A172 (cell line): ENCODE results near the gene SEMA3A. TPM values are rescaled to one million over a fixed set of nuclear protein-coding genes. Genes with fewer than 3 reads are reported as not detected.
A peak's percentile ranks its signal among the peaks of the same experiment; 100 is the strongest.
"Not testable (repeated sequence)": the region's sequence is repeated elsewhere in the genome, so short reads cannot be mapped to it uniquely, and the experiment has no call there.

ENCODE experiments used
- DNase-seq: peaks from one replicate; pipeline ENCODE4 v3.0.0-alpha.2; 2015; ENCODE audit warnings: low spot score
- total RNA-seq: library from RNA; depleted of rRNA; stranded (reverse); fragments of >200 nt; shearing (Covaris generic); gene quantifications from 2 replicates; pipeline ENCODE4 v1.2.3, GENCODE V29; 2014

The SEMA3A gene
- total RNA-seq, 1 experiment from 2014 or later: 16.2 TPM

- DNase-seq: no peak
Observed at GRCh38 chr7:84060000-84060399, 134.6 kb downstream of the SEMA3A start.

DNA sequence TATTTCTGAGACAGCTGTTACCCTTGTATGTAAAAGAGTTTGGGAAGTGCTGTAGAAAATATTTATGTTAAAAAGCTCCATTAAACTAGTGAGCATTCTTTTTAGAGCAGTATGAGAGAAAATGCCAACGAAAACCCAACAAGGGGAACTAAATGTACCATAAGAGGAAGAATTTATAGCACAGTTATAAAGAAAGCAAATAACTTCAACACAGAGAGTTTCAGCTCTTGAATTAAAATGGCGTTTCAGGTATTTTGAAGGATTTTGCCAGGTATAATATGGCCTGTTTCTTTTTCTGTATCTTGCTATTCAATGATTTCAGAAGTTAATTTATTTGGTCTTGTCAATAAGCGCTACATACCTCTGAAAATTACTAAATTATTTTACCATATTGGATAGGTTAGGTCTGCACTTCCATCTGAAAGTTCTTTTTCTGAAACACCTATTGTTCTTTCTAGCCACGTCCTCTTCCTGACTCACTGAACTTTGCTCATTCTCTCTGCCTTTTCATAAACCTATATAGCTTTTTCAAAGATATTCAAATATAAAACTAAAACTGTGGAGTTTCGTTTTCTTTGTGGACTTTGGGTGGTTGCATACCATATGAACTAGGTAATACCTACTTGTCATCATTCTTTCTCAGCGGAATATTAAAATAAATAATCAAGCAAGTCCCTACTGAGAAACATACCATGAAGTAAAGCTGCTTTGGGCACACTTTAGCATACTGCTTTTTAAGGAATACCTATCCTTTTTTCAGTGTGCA is 136.1 kb downstream of the SEMA3A start:
- DNase-seq: peak; percentile 29

- DNase-seq: no peak
Observed at GRCh38 chr7:84057576-84057975, 137.0 kb downstream of the SEMA3A start.

DNA sequence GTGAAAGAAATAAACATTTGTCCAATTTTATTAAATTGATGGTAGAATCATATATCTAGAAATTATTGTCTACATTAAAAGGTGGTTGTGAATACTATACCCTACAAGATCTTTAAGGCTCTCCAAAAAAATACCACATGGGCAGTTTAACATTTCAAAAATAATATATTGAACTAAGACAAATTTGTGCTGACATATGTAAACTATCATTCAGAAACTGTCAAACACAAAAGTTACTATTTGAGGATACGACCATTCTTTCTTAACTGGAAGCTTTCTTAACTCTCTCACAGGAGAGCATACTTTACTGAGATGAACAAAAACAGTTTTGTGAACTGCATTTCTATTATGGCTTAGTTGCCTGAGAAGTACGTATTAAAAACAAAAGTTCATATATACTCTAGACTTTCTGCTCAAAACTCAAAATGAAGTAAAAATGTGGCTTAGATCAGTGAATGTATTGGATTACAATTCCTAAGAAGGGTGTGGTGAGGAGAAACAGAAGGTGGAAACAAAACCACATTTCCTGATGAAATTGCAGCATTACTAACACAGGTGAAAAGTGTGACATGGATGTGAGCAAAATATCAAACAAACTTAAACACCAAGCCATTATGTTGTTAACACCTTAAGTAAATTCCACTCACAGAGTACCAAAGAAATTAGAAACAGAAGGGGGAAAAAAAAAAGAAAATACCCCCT is 138.5 kb downstream of the SEMA3A start:
- peak; percentile 9 for DNase-seq

DNA sequence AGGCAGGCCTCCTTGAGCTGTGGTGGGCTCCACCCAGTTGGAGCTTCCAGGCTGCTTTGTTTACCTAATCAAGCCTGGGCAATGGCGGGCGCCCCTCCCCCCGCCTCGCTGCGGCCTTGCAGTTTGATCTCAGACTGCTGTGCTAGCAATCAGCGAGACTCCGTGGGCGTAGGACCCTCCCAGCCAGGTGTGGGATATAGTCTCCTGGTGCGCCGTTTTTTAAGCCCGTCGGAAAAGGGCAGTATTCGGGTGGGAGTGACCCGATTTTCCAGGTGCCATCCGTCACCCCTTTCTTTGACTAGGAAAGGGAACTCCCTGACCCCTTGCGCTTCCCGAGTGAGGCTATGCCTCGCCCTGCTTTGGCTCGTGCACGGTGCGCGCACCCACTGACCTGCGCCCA is 139.4 kb downstream of the SEMA3A start:
- not testable (repeated sequence) for DNase-seq

GRCh38 chr7:84049071-84049836 is 145.3 kb downstream of the SEMA3A start:
- DNase-seq: no peak

GRCh38 chr7:84047085-84047484 is 147.5 kb downstream of the SEMA3A start:
- no peak for DNase-seq

- DNase-seq: no peak
Observed at GRCh38 chr7:84044834-84045233, 149.8 kb downstream of the SEMA3A start.

DNA sequence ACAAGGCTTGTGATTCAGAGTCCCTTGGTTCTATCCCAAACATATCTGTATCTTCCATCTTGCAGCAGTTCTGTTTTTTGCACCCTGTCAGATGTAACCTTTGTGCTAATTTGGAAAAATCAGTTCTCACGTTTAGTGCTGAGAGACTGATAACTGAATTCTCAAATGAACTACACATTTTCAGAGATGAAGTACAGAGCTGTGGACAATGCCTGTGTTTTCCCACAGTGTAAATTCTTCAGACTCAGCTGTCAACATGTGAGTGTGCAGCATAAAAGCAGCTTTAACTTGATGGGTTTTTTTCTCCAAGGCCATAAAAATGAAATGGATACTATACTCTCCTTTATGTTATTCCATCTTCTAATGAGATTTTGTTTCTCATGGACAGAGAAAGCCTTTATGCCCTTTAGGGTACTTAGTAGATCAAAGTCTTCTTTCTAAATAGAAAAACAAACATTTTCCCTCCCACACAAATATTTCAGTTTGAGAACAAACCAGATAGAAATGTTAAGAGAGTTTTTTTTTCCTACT is 150.9 kb downstream of the SEMA3A start:
- DNase-seq: no peak

- DNase-seq: peak; percentile 69
Observed at GRCh38 chr7:84042110-84042539, 152.5 kb downstream of the SEMA3A start.

GRCh38 chr7:84041649-84042048 is 152.9 kb downstream of the SEMA3A start:
- DNase-seq: no peak

- no peak for DNase-seq
Observed at GRCh38 chr7:84040355-84040754, 154.2 kb downstream of the SEMA3A start.

GRCh38 chr7:84039432-84039831 is 155.2 kb downstream of the SEMA3A start:
- DNase-seq: no peak

DNA sequence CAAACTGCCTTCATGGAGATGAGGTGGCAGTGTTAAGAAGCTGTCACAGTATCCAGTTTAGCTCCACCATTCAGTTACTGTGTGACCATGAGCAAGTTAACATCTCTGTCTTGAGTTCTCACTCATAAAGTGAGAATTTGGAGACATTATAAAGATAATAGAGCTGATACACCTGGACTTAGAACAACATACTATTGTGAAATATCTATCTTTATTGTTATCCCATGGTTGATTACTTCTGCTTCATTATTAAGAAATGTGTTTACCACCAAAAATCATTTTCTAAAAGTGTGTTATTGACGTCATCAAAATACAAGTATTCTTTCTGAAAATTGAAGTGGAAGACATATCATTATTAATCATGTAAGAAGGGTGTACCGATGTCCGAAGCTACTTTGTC is 166.9 kb downstream of the SEMA3A start:
- DNase-seq: no peak

- peak; percentile 97 for DNase-seq
Observed at GRCh38 chr7:84025332-84025927, 169.2 kb downstream of the SEMA3A start.

DNA sequence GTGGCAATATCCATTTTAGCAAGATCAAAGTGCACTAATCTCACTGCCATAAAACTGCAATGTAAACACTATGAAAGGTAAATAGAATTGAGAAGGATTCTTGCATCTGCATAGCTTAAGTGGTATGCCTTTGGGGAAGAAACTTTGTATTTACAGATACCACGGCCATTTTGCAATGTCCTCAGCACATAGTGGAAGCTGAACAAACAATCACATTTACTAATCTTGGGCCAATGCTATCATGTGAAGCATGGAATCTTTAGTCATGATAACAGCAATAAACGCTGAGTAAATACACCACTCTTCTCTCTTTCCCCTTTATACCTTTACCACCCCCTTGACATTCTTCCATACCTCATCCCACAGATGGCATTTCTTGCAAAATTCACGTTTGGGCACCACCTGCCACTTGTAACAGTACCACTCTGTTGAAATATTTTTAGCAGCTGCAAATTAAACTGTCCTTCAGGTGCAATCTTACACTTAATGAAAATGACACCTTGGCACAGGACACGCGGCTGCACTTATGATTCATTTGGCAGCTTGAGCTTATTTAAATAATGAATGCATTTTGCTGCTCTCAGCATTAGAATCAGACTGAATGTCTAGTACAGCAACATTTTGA is 171.8 kb downstream of the SEMA3A start:
- DNase-seq: peak; percentile 52

DNA sequence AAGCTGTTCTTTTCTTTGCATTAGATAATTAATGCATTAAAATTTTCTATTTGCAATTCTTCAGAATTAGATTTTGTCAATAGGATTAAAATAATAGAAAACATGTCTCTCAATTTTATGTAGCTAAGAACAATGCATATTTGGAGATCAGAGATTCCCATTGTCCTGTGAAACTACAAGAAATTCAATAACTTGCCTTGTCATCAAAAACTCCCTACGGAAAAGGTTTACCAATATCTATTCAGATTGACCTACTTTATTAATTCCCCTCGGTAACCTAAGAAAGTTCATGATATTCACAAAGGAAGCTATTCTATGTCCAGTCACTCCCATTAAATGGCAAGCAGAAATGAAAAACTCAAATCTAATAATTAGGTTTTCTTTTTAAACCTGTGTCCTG is 172.6 kb downstream of the SEMA3A start:
- no peak for DNase-seq

- DNase-seq: peak; percentile 6
Observed at GRCh38 chr7:84021292-84021908, 173.2 kb downstream of the SEMA3A start.

GRCh38 chr7:84017651-84018050 is 176.9 kb downstream of the SEMA3A start:
- no peak for DNase-seq

DNA sequence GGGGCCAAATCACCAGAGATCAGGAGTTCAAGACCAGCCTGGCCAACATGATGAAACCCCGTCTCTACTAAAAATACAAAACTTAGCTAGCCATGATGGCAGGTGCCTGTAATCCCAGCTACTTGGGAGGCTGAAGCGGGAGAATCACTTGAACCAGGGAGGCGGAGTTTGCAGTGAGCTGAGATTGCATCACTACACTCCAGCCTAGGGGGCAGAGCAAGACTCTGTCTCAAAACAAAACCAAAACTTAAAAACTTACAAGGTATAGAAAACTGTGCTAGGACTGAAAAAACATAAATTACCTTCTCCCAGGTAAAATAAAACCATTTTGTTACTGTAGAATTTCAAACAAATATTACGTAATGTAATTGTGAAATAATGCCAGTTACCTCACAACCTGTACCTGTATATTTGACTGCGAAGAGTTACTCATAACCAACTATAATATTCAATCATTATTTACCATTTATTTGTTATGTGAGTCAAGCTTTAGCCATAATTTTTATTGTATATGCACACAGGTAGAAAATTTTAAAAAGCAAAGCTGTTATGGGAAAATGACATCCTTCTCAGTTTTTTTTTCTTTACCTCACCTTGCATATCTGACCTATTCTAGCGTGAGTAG is 180.9 kb downstream of the SEMA3A start:
- no peak for DNase-seq
